ENCODE data around the gene ING3.
"Not testable (repeated sequence)": the region's sequence is repeated elsewhere in the genome, so short reads cannot be mapped to it uniquely, and the experiment has no call there.

The ING3 gene

DNA sequence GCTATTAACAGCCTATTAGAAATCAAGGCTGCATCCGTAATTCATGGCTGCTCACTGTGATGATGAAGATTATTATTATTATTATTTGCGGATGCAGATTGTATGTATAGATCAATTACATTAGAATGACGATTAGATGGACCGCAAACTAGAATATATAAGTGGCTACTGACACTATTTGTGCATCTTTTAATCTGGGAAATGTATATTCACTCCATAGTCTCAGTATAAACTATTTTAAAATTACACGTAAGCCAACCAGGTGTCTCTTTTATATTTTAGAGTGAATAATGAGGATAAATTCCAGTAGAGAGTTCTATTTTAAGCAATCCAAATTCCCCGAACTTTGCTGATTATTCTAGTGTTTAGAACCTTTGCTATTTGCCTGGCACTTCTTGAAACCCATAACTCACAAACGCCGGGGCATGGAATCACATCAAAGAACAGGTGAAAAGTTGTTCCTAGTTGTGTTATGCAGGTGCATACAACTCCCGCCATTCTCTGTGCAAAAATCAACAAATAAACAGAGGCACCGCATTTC is 509 bp upstream of the ING3 start:
- no peak for DNase-seq (ENCODE audit: low read depth)

DNA sequence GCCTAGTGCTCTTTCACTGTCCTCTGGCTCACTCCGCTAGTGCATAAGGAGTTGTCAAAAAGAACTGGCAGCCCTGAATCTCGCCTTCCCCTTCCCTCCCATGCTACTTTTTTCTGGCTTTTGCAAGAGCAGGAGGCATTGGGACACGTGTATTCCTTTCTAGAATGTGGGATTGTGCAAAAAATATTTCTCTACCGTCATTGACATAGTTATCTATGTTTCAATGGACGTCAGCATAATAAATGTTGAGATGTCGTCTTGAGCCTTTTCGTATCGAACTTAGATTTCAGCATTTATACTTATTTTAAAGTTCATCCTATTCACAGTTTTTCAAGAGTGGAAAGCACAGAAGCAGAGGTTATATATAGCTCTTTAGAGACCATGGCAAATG is 727 bp downstream of the ING3 start:
- no peak for DNase-seq (ENCODE audit: low read depth)

DNA sequence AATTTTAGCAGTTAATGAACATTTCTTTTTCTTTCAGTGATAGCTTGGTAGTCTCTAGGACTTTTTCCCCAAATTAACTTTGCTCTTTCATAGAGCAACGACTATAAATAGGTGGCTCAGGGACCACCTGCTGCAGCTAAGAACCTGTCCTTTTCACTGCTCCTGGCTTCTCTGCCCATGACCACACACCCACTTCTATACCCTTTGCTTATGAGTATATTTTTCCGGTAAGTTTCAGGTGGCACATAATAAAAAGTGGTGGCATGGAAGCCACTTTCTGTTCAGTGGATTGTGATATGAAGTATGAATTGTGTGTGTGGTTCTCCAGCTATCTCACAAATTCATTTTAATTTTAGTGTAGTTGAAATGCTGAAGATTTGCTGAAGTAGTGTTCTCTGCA is 1.2 kb downstream of the ING3 start:
- no peak for DNase-seq (ENCODE audit: low read depth)

DNA sequence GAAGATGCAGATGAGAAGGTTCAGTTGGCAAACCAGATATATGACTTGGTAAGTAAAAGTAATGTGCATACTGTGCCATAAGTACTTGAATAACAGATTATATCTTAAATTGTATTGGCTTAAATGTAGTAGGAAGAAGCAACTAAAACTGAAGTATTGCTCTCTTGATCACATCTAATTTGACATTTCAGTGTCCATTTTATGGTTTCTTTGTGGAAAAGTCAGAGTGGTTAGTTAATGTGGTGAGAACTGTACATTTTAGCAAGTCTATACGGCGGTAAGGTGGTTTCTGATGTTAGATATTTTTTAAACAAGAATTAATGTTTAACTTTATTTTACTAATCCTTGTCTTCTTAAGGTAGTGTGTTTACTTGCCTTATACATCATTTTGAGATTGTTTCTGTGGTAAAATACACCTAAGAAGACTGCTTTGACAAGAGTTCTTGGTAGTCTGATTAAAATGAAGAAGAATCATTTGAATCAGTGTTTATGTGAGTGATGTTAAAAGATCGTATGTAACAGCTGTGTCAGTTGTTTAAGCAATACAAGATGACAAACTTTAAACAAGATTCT is 5.1 kb downstream of the ING3 start:
- DNase-seq (ENCODE audit: low read depth): no peak

DNA sequence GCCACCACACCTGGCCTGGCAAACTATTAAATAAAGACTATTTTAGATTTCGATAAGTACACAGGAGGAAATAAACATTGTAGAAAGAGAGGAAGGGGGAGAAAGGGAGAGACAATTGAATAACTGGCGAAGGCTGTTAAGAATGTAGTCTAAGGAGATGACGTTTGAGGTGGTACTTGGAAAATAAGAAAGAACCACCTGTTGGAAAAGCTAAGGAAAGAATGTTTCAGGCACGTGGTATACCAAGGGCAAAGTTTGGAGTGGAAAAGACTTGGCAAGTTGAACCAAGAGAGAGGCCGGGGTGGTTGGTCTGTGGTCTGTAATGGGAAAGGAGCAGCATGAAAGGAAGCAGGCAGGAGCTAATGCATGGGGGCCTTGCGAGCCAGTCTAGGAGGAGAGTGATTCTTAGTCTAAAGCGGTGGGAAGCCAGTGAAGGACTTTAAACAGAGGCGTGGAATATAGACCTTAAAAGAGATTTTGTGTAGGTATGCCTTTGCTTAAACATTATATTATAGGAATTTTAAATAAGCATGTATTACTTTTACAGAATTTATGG is 9.4 kb downstream of the ING3 start:
- DNase-seq (ENCODE audit: low read depth): no peak

DNA sequence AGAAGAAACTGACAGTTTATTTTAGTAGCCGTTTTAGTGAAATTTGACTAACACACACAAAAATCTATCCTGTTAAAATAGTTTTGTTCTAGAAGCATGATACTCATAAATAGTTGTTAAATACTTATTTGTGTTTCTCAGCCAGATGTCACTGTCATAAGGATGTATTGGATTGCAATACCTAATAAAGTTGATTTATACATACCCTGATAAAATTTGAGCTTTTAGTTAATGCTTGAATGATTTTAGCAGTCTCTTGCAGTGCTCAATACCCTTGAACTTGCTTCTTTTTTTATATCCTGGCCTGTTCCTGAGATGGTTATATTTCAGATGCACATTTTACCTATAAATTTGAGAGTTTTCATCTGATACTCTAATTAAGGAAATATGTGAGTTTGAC is 10.1 kb downstream of the ING3 start:
- DNase-seq (ENCODE audit: low read depth): no peak

DNA sequence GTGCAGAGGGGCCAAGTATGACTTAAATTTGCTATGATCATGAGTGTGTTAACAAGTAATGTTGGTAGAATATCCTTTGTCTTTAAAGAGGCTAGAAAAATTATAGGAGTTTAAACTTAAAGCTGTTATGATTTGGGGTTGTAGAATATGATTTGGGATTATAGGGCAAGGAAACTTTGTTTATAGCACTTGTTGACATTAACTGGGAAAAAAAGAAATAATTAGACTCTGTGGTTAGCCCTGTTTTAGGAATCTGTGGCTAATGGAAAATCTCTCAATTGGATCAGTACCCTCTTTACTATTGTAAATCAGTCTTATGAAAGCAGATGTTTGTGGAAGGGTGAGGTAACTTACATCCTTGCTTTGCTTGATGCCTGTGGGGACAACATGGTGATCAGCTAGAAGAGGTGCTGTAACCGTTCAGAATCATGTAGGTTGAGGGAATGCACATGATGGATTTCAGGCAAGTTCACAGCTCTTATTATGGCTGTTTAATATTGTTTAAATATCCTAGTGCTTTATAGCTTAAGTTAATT is 11.1 kb downstream of the ING3 start:
- DNase-seq (ENCODE audit: low read depth): no peak

DNA sequence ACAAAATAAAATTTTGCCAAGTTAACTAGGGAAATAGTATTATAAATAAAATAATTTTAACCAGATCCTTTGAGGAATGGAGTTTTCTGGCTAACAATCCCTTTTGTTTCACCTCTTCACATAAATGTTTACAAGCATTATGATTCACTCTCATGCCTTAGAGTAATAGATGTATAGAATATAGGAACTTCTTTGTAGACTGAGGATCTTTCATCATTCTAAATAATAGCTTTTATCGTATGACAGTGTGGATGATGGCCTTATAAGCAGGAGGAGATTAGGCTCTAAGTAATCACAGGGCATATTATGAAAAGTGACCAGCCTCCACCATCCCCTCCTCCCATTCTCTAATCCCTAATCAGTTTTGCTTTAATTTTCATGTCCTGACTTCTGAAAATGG is 13.5 kb downstream of the ING3 start:
- no peak for DNase-seq (ENCODE audit: low read depth)

DNA sequence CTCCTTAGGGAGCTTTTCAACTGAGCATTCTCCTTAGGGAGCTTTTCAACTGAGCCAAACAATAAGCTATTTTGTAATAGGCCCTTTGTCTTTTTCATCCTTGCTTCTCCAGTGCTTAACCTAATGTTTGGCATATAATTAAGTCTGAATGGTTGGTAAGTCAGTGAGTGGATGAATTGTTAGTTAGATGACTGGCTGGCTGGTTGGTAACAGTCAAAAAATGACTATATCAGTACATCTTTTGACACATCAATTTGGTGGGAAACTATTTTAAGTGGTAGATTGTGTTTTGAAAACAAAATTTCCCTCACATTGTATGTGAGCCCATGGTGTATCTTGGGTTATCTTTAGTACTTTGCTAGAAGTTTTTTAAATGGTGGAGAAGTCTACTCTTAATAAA is 16.4 kb downstream of the ING3 start:
- no peak for DNase-seq (ENCODE audit: low read depth)

DNA sequence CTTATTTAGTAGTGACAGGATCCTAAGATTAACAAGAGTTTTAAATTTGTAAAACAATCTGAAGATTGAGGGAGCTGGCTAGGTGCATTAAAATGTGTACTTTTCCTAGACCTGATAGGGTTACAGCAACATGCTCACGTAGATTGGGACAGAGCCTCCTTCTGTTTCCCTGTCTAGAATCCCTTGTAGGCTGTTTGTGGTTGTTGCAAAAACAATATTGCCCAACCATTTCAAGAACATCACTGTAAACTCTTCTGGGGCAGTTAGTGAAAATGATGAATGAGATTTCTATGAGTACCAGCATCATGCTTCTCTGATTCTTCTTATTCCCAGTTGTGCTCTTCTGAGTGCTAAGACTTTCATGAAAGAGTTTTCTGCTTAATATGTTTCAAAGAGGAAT is 23.3 kb downstream of the ING3 start:
- no peak for DNase-seq (ENCODE audit: low read depth)

DNA sequence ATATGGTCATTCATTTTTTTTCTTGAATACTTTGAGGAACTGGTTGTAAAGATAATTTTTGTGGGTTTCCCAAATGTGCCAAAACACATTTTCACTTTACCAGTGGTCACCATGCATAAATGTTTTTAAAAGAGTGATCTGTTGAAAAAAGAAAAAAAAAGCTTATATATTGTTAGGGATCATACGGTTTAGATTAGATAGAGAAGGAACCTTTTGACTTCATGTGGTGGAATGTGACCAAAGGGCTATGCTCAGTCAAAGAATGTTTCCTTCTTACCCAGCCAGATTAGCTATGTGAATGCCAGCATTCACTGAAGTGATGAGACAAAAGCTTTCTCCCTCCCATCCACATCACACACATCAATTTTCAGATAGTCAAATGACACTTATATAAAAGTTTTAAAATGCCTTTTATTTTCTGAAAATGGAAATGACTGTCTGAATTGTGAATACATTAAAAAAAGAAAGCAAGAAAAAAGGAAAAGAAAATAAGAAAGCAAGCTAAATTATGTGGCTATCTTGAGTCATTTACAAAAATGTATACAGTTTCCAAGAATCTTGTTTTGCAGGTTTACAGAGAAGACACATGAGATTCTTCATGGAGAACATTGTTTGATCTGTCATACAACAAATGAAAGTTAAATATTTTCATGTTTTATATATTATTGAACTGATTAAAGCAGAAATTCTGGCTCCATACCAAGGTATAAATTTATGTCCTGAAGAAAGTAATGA is 29.4 kb downstream of the ING3 start:
- no peak for DNase-seq (ENCODE audit: low read depth)

DNA sequence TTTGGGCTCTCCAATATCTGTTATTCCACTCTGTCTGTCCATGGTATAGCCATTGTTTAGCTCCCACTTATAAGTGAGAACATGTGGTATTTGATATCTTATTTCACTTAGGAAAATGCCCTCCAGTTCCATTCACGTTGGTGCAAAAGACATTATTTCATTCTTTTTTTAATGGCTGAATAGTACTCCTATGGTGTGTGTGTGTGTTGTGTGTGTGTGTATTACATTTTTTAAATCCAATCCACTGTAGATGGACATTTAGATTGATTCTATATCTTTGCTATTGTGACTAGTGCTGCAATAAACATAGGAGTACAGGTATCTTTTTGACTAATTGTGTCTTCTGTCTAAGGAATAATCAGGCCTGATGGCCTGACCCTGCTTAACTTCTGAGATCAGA is 30.5 kb downstream of the ING3 start:
- no peak for DNase-seq (ENCODE audit: low read depth)

DNA sequence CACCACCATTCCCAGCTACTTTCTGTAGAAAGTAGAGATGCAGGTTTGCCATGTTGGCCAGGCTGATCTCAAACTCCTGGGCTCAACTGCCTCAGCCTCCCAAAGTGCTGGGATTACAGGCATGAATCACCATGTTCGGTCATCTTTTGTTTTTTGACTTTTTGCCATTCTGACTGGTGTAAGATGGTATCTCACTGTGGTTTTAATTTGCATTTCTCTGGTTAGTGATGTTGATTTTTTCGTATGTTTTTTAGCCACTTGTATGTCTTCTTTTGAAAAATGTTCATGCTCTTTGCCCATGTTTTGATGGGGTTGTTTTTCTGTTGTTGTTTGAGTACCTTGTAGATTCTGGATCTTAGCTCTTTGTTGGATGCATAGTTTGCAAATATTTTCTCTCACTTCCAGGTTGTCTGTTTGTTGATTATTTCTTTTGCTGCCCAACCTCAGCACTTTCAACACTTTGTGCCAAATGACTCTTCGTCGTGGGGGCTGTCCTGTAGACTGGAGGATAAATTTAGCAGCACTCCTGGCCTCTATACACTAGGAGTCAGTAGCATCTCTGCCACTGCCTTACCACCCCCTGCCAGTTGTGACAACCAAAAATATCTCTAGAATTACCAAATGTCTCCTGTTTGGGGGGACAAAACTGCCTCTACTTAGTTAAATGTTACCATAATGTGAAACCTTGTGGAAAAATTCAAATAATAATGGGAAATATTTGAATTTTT is 31.5 kb downstream of the ING3 start:
- no peak for DNase-seq (ENCODE audit: low read depth)

DNA sequence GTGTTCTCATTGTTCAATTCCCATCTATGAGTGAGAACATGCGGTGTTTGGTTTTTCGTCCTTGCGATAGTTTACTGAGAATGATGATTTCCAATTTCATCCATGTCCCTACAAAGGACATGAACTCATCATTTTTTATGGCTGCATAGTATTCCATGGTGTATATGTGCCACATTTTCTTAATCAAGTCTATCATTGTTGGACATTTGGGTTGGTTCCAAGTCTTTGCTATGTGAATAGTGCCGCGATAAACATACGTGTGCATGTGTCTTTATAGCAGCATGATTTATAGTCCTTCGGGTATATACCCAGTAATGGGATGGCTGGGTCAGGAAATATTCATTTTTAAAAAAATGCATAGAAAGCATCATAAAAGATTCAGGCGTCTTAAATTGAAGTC is 33.0 kb downstream of the ING3 start:
- DNase-seq (ENCODE audit: low read depth): not testable (repeated sequence)

DNA sequence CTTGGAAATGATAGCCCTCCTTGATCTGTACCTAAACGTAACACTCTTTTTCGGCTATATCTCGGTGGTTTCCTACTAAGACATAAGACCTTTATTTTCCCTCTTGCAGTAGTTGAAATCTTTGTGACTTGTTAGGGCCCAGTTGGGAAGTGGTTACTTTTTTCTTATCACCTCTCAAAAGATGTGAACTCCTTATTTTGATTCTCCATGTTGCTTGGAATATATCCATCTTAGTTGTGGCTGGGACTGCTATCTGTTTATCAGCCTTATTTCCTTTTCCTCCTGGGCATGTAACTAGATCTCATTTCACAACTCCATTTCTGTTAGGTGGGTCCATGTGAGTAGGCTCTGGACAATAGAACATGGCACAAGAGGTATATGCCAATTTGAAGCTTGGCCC is 33.8 kb downstream of the ING3 start:
- no peak for DNase-seq (ENCODE audit: low read depth)

DNA sequence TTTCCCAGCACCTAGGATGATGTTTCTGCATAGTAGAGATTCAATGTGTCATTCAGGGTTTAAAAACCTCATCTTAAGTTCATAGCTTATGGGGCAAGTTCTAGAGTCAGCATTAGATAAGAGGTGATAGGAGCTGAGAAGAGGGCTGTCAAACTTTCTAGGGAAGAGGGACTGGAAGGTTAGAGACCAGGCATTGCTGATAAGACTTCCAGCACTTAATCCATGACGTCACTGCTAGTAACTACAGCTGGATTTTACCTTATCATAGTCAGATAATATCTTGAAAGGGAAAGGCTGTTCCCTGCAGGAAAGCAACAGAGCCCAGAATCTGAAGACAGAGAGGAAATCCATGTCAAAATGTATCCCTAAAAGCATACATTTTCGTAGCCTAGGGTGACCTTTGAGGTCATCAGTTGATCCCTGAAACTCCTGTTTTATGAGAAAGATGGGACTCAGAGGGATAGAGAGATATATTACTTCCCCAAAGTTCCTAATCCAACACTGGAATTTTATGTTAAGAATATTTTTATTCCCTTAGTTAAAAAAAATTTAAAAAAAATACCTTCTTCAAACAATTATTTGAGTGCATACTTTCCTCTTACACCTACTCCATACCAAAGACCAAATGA is 34.7 kb downstream of the ING3 start:
- no peak for DNase-seq (ENCODE audit: low read depth)

DNA sequence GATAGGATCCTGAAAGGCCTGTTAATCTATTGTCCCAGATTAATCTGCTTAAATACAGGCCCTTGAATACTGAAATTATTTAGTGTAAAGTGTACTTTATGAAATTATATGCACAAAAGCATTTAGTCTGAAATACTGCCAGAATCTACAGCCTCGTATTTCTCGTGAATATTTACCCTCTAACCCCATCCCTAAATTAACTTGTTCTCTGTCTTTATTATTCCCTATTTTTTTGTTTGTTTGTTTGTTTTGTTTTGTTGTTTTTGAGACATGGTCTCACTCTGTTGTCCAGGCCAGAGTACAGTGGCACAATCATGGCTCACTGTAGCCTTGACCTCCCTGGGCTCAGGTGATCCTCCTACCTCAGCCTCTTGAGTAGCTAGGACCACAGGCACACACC is 35.3 kb downstream of the ING3 start:
- DNase-seq (ENCODE audit: low read depth): no peak

DNA sequence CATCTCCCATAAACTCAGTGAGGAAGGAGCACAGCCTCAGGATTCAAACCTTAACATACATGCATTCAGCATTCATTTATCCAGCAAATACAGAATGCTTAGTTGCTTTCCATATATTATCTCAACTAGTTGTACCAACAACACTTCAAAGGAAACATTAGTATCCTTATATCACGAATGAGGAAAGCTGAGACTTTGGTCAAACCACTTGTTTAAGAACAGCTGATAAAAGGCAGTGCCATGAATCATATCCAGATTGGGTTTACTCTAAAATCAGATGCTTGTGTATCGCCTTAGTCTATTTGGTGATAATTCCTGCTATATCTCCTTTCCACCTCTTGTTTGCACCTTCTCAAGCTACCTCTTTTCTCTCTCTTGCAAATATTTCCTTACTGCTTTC is 36.1 kb downstream of the ING3 start:
- DNase-seq (ENCODE audit: low read depth): no peak

DNA sequence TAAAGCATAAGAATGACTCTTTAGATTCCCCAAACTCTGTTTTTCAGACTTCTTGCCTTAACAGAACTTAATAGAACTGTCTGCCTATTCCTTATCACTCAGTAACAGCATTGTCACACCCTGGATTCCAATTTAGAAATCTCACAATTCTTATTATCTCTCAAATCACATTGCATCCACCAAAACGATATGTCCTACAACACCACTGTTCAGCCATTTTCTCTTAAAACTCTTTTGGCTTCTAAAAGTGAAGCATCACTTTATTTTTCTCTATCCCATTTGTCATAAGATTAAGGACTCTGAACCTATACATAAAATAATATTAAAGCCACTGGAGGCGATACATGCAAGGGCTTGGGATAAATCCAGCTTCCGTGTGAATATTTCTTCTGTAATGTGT is 36.7 kb downstream of the ING3 start:
- DNase-seq (ENCODE audit: low read depth): no peak

DNA sequence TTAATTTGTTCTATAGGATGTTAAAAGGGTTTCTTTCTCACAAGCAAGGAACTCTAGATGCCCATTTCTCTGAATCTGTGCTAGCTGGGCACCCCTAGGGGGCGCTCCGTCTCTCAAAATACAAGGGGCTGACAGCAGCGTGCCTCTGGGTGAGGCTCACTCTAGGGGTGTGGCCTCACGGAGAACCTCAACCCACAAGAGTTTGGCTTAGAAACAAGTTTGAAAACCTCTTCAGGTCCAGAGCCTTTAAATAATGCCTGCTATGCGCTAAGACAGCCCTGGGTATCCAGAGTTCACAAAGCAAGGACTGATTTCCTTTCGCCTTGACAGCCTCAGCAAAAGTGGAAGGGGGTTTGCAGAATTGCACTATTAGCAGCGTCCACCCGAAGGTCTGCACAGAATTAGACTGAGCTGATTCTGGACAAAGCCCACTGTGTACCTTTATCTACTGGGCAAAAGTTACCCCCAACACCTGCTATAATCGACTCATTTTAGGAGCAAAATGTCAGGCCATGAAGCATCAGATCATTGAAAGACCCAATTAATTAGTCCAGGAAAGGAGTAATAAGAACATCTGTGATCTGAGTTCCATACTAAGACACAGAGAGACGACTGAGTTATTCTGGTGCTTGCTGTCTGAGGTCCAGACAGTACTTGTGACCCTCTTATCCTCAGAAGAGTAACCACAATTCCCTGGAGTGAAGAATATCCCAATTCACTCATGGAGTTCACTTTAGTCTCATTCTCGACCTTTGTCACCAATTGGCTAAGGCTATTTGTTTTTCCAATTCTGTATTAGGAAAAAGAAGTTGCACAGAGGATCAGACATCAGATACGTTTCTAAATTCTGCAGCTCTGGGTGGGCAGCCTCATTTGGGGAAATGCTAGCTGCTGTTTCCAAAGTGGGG is 37.4 kb downstream of the ING3 start:
- peak; percentile 76 for DNase-seq (ENCODE audit: low read depth)

DNA sequence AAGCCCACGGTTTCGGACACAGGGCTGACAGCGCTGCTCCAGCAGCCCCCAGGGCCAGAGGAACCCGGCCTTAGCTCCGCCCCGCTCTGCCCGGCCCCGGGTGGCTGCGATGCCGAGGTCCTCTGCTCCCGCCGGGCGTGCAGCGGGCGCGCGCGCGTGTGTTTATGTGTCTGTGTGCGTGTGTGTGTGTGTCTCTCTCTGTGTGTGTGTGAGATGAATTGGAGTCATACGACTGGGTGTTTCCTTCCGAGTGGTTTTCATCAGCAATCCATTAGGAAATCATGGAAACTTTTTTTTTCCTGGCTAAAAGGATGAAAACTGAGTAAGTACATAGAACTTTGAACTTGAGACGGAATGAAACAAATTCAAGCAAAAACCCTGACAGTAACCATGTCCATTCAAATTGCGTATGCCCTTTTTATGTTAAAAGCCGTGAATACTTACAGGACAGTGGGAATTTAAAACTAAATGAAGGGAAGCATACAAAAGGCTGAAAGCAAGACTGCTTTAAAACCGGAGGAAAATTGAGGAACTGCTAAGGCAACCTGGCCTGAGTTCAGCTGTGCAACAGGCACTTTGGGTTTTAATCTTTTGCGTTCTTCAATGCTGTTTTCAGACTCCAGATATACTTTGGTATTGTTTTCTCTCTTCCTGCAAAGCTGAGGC is 38.1 kb downstream of the ING3 start, which contains the start of gene CPED1:
Gene CPED1, plus strand, starts transcription at position 121 of the 666 bp plus-strand sequence. CDS start 911 bp downstream, outside the sequence.
- peak; percentile 29 for DNase-seq (ENCODE audit: low read depth)
